ENCODE measurements around the gene C12orf75.
A peak's percentile ranks its signal among the peaks of the same experiment; 100 is the strongest.
"Not testable (repeated sequence)": the region's sequence is repeated elsewhere in the genome, so short reads cannot be mapped to it uniquely, and the experiment has no call there.

C12orf75 gene

GRCh38 chr12:105330283-105330930, at the start of gene C12orf75:
TSS of gene C12orf75 (plus strand) at chr12:105330691. CDS start at chr12:105330892, 201 bp downstream.
- peak; percentile 86 to 88 for DNase-seq (ENCODE audit: low read depth in 2 of 2)

GRCh38 chr12:105280966-105281693, 49.4 kb upstream of the C12orf75 start:
- DNase-seq (ENCODE audit: low read depth in 2 of 2), result no peak

DNA sequence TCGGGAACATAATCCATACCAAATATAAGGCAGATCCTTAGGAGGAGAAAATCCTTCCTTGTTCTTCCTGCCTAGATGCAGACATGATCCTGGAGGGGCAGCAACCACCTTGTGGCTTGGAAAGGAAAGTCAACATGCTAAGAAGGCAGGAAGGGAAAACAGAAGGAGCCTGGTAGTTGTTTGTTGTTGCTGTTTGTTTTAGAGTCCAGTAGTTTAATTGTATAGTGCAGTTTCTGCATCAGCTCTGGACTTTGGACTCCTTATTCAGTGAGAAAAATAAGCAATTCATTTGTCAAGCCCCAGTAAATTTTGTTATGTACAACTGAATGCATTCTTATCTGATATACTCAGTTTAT, 48.8 kb upstream of the C12orf75 start:
- no peak for DNase-seq (ENCODE audit: low read depth in 2 of 2)

DNA sequence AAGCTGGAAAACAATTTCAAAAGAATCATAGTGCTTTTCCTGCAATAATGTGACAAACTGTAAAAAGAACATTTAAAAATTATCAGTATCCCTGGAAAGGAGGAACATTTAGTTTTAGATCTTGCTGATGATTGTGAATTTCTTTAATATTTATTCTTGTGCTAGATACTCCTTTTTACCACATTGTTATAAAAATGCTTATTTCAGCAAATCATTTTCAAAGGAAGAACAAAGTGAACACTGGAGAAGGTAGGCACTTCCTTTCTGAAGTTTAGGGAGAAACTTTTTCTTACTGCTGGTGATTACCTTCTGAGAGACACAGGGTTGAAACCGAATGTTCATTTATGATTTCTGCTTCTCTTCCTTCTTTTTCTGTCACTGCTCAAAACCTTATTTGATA, 45.1 kb upstream of the C12orf75 start:
- no peak for DNase-seq (ENCODE audit: low read depth in 2 of 2)

DNA sequence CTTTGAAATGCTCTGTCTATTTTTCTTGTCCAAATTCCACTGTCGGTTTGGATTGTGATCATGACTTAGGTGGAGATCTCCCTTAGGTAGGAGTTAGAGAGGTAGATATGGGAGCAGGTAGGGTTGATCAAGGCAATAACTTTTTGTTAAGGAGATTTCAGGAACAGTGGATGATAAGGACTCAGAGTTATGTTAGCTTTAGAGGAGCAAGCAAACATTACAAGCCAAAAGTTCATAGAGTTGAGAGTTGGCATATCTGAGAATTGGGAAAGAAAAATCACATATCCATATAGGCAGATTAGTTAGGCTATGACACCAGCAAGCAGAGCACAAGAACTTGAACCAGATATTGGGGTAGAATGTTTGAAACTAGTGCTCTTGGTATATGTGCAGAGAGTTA, 43.1 kb upstream of the C12orf75 start:
- no peak for DNase-seq (ENCODE audit: low read depth in 2 of 2)

DNA sequence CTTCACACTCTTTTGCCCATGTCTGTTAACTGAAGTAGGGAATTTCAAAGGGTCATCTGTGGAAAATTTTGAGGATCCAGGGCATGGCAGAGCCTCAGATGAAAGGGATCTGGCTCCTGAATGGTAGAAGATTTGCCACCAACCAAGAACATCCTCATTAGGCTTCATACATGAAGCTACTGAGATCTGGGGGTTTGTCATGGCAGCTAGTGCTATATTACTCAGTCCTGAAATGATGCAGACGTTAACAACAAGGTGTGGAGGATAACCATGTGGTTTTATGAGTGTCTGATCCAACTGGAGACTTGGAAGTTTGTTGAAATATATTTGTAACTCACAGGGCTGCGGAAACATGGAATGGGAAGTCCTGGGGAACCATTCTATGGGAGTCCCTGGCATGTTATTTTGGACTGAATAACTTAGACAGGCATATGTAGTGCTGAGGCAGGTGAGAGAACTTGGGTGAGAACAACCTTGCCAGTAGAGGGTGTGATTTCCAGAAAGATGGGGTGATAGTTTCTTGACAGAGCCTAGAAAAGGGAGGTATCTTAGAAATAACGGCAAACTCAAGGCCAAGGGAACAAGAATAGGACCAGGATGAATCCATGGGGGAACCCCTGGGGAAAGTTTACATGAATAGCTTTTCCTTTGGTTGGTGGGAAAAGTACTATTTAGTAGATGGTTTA, 42.0 kb upstream of the C12orf75 start:
- DNase-seq (ENCODE audit: low read depth in 2 of 2), result no peak

GRCh38 chr12:105289114-105289904, 41.2 kb upstream of the C12orf75 start:
- DNase-seq (ENCODE audit: low read depth in 2 of 2), result no peak

DNA sequence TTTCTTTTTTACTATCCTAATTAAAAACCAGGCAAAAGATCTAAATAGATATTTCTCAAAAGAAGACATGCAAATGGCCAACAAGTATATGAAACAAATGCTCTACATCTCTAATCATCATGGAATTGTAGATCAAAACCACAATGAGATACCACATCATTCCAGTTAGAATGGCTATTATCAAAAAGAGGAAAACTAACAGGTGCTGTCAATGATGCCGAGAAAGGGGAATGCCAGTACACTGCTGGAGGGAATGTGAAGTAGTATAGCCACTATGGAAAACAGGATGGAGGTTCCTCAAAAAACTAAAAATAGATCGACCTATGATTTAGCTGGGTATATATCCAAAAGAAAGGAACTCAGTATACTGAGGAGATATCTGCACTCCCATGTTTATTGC, 39.0 kb upstream of the C12orf75 start:
- no peak for DNase-seq (ENCODE audit: low read depth in 2 of 2)

- no peak for DNase-seq (ENCODE audit: low read depth in 2 of 2)
Measured at GRCh38 chr12:105292705-105293104, 37.8 kb upstream of the C12orf75 start.

- DNase-seq (ENCODE audit: low read depth in 2 of 2), result no peak
Measured at GRCh38 chr12:105293187-105293586, 37.3 kb upstream of the C12orf75 start.

- no peak for DNase-seq (ENCODE audit: low read depth in 2 of 2)
Measured at GRCh38 chr12:105294161-105294560, 36.3 kb upstream of the C12orf75 start.

GRCh38 chr12:105294886-105295479, 35.5 kb upstream of the C12orf75 start:
- DNase-seq (ENCODE audit: low read depth in 2 of 2), result no peak

- DNase-seq (ENCODE audit: low read depth in 2 of 2), result no peak
Measured at GRCh38 chr12:105296116-105297089, 34.1 kb upstream of the C12orf75 start.

DNA sequence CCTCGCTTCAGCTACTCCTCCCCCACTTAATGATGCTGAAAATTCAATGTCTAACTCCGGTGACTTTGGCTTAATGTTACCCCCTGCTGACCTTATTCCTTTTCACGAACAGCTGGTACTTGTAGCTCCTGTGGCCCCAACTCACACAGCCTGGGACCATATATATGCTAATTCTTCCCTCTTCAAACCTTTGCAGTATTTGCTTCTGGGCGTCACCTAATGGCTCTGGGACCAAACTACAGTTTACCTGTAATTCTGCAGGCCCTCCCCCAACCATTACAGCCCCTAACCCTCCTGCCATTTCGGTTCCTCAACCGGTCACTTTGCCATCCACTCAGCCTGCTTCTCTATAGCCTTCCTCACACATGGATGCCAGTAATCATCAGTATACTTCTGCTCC, 29.6 kb upstream of the C12orf75 start:
- DNase-seq (ENCODE audit: low read depth in 2 of 2), result no peak

DNA sequence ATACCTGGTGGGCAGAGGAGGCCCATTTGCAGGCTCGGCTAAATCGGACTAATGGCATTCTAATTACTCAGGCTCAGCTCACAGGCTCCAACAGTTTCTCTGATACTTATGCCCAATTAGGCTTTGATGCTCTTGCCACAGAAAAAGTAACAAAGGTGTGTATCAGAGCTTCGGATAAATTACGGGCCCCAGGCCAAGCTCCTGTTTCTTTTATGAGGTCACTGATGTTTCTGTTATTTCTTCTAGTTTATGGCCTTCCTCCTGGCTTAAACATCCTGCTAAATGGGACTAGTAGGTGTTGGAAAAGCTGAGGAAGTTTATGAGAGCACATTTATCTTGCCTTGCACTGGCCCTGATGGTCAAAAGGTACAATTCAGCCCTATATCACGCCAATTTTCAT, 28.8 kb upstream of the C12orf75 start:
- DNase-seq (ENCODE audit: low read depth in 2 of 2), result no peak

GRCh38 chr12:105302986-105303385, 27.5 kb upstream of the C12orf75 start:
- not testable (repeated sequence) for DNase-seq (ENCODE audit: low read depth in 2 of 2)

DNA sequence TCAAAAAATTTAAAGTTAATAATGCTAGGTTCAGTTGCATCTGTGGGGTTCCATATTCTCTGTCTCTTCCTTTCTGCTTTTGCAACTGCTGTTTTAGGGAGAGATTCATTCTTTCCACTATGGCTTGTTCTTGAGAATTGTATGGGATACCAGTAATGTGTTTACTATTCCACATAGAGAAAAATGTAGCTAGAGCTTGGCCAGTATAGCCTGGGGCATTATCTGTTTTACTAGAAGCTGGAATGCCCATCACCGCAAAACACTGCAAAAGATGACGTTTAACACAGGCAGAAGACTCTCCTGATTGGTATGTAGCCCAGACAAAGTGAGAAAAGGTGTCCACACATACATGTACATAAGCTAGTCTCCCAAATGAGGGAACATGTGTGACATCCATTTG, 25.9 kb upstream of the C12orf75 start:
- DNase-seq (ENCODE audit: low read depth in 2 of 2), result not testable (repeated sequence)

GRCh38 chr12:105307601-105308314, 22.7 kb upstream of the C12orf75 start:
- DNase-seq (ENCODE audit: low read depth in 2 of 2), result not testable (repeated sequence)

- DNase-seq (ENCODE audit: low read depth in 2 of 2), result not testable (repeated sequence)
Measured at GRCh38 chr12:105308839-105309238, 21.7 kb upstream of the C12orf75 start.

- not testable (repeated sequence) for DNase-seq (ENCODE audit: low read depth in 2 of 2)
Measured at GRCh38 chr12:105309384-105309783, 21.1 kb upstream of the C12orf75 start.
